Endothelial cell of umbilical vein (primary cell): ENCODE results near the gene HAGH. TPM values are rescaled to one million over a fixed set of nuclear protein-coding genes. Genes with fewer than 3 reads are reported as not detected.

ENCODE experiments used
- BruUV-seq: library from RNA; stranded (reverse); fragments of 400-500 nt; replicated peaks from 2 replicates; lab custom pipeline; 2021; lab: Mats Ljungman, UMichigan
- CTCF ChIA-PET: fragments of 300-600, 350-600 bp; sonication (Branson Sonifier 250); formaldehyde crosslinking; loops from one replicate; lab custom pipeline; 2021; ENCODE audit warnings: antibody characterized with exemption, inconsistent platforms; lab: Charles Lee
- POLR2A ChIA-PET: fragments of 300-600, 350-600 bp; sonication (Branson Sonifier 250); formaldehyde crosslinking; loops from one replicate; lab custom pipeline; 2021; ENCODE audit warnings: antibody characterized with exemption, inconsistent platforms; lab: Charles Lee
- DNase-seq: peaks from one replicate; pipeline ENCODE4 v3.0.0-alpha.2; 2011; ENCODE audit warnings: low read depth, low spot score
- FAIRE-seq: peaks from 2 replicates; lab custom pipeline; 2011; peaks lifted over from hg19 to GRCh38; lab: Jason Lieb, UNC
- H2AFZ ChIP-seq: 2 replicates; pipeline ENCODE4 v1.6.0; 2012; ENCODE audit warnings: low read depth, low read length, control low read depth, inconsistent platforms
- H3K27ac ChIP-seq: 2 replicates; pipeline ENCODE4 v1.5.1; 2011; ENCODE audit warnings: low read depth, mild to moderate bottlenecking, control low read depth, low read length, moderate library complexity; ENCODE audit not compliant: insufficient read depth
- H3K27me3 ChIP-seq, 2 experiments: 2 replicates each; pipeline versions ENCODE4 v1.6.0 to v1.6.1; 2011; ENCODE audit warnings: low read length in 2 of 2, mixed read lengths in 1 of 2; ENCODE audit not compliant: control insufficient read depth in 2 of 2, insufficient read depth in 2 of 2
- H3K36me3 ChIP-seq, 2 experiments: 2 replicates in 1 of 2; 3 replicates in 1 of 2; pipeline ENCODE4 v1.5.1; 2011; ENCODE audit warnings: low read length in 2 of 2, mild to moderate bottlenecking in 1 of 2, moderate library complexity in 1 of 2; ENCODE audit not compliant: control insufficient read depth in 2 of 2, insufficient read depth in 2 of 2; ENCODE audit errors: extremely low read depth in 1 of 2
- H3K4me1 ChIP-seq: 3 replicates; pipeline ENCODE4 v1.5.1; 2011; ENCODE audit warnings: mild to moderate bottlenecking, low read length; ENCODE audit not compliant: control insufficient read depth, insufficient read depth; ENCODE audit errors: extremely low read depth
- H3K4me2 ChIP-seq: 2 replicates; pipeline ENCODE4 v1.6.1; 2011; ENCODE audit warnings: low read length, control low read depth, mixed read lengths; ENCODE audit not compliant: insufficient read depth
- H3K4me3 ChIP-seq, 3 experiments: fragments of 200-600 bp in 1 of 3; sonication (generic), shearing (Covaris generic) in 1 of 3; replicated peaks in 1 of 3; 2 replicates each; pipeline ENCODE4 v1.5.1; 2011 to 2016; ENCODE audit warnings: control low read depth in 3 of 3, low read length in 3 of 3, mild to moderate bottlenecking in 2 of 3, inconsistent platforms in 1 of 3, low read depth in 1 of 3, moderate library complexity in 1 of 3; ENCODE audit not compliant: insufficient read depth in 1 of 3
- H3K79me2 ChIP-seq: 2 replicates; pipeline ENCODE4 v1.6.0; 2012; ENCODE audit warnings: low read length, inconsistent platforms; ENCODE audit not compliant: control insufficient read depth, insufficient read depth
- H3K9ac ChIP-seq: replicated peaks from 2 replicates; pipeline ENCODE3; 2011; ENCODE audit warnings: low read length, control low read depth; ENCODE audit not compliant: insufficient read depth; ENCODE audit errors: extremely low read depth
- H3K9me1 ChIP-seq: replicated peaks from 3 replicates; pipeline ENCODE4 v1.6.0; 2011; ENCODE audit warnings: mild to moderate bottlenecking, low read length; ENCODE audit not compliant: control insufficient read depth, insufficient read depth; ENCODE audit errors: extremely low read depth
- H3K9me3 ChIP-seq: replicated peaks from 2 replicates; pipeline ENCODE4 v1.5.1; 2012; ENCODE audit warnings: low read length, inconsistent platforms; ENCODE audit not compliant: control insufficient read depth, insufficient read depth
- H4K20me1 ChIP-seq: replicated peaks from 2 replicates; pipeline ENCODE3; 2011; ENCODE audit warnings: mild to moderate bottlenecking, low read length; ENCODE audit not compliant: control insufficient read depth, insufficient read depth; ENCODE audit errors: extremely low read depth
- EZH2 ChIP-seq: IDR thresholded peaks from 2 replicates; pipeline ENCODE4 v1.6.1; 2012; ENCODE audit warnings: borderline replicate concordance, low read depth, mild to moderate bottlenecking, moderate library complexity, low read length, inconsistent platforms; ENCODE audit not compliant: severe bottlenecking
- FOS ChIP-seq: IDR thresholded peaks from 2 replicates; pipeline ENCODE4 v1.6.1; 2011; ENCODE audit warnings: mild to moderate bottlenecking, low read length, moderate library complexity, borderline replicate concordance; ENCODE audit not compliant: insufficient read depth
- GATA2 ChIP-seq: IDR thresholded peaks from 2 replicates; pipeline ENCODE4 v1.7.0; 2011; ENCODE audit warnings: low read depth, mild to moderate bottlenecking, moderate library complexity, mixed read lengths, low read length; ENCODE audit not compliant: insufficient read length, insufficient read depth
- JUN ChIP-seq: IDR thresholded peaks from 2 replicates; pipeline ENCODE4 v1.6.1; 2011; ENCODE audit warnings: borderline replicate concordance, low read depth; ENCODE audit not compliant: insufficient read length, insufficient read depth
- MYC ChIP-seq: IDR thresholded peaks from one replicate; pipeline ENCODE4 v1.6.1; 2011; ENCODE audit warnings: mild to moderate bottlenecking, low read depth, low read length
- POLR2A ChIP-seq: IDR thresholded peaks from 2 replicates; pipeline ENCODE4 v1.6.1; 2012; ENCODE audit warnings: low read depth, mild to moderate bottlenecking, control low read depth, low read length
- POLR2AphosphoS5 ChIP-seq: IDR thresholded peaks from 2 replicates; pipeline ENCODE4 v1.6.1; 2012; ENCODE audit warnings: low read depth, mild to moderate bottlenecking, control low read depth, low read length, moderate library complexity; ENCODE audit not compliant: insufficient read depth
- dilution Hi-C: fragments of 300-500 bp; cut with MboI; formaldehyde crosslinking; loops from one replicate; pipeline ENCODE4 v1.15.0; 2019; ENCODE audit warnings: low sequenced_read_pairs; ENCODE audit not compliant: extremely low pct_ligation_motif_present
- intact Hi-C: fragments of 100-400 bp; cut with micrococcal nuclease; formaldehyde crosslinking; loops from one replicate; pipeline ENCODE4 v1.10.0; 2022
- polyA plus RNA-seq, 4 experiments: library from polyadenylated mRNA; depleted of rRNA in 3 of 4; stranded (reverse) in 3 of 4; unstranded in 1 of 4; fragments of >200 nt; gene quantifications; 2 replicates each; pipeline versions ENCODE4 v1.2.1 to v1.2.3, GENCODE V29; 2011 to 2012; ENCODE audit warnings: missing spikeins in 1 of 4
- total RNA-seq: library from RNA; stranded (reverse); gene quantifications from 2 replicates; pipeline ENCODE4 v1.2.3, GENCODE V29; 2021
- TF ChIP-seq, protein P1 (sequence below), 2 donors: IDR thresholded peaks; 1 replicate in 1 of 2; 2 replicates in 1 of 2; pipeline ENCODE4 v1.5.1; 2011; ENCODE audit warnings: low read length in 2 of 2, mild to moderate bottlenecking in 2 of 2, moderate library complexity in 2 of 2, control low read depth in 1 of 2, inconsistent platforms in 1 of 2, low read depth in 1 of 2; ENCODE audit not compliant: insufficient read depth in 1 of 2; ENCODE audit errors: extremely low read depth in 1 of 2
- TF ChIP-seq, protein P2 (sequence below): IDR thresholded peaks from 2 replicates; pipeline ENCODE4 v1.6.1; 2011; ENCODE audit not compliant: insufficient read depth, insufficient read length

HAGH gene
- total and polyA plus RNA-seq, 2 donors (not counting 3 experiments of a cell fraction or from before 2014, with no cell fraction given): 54.3 to 84.2 TPM

DNA sequence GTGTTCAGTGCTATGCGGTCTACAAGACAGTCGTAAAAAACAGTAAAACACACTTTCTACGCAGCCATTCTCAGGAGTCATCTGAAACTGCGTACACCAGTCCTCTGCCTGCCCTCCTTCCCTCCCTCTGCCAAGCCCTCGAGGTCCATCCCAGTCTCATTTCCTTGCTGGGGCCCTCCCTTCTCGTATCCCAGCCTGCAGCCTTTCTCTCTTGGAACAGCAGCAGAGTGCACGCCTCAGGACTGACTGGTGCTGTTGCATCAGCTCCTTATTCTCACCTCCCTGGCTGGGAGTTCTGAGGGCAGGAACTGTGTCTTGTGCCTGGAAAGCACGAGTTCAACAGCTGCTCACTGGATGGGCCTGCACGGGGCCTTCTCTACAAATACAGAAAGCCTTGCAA is 12.9 kb upstream of the HAGH start:
- no peaks in the 10 kb centered on the region for H3K36me3 ChIP-seq
- no peak overlapping the region for H3K4me2 ChIP-seq
- H3K4me1 ChIP-seq: no peaks in the 10 kb centered on the region
- TF ChIP-seq GATA2 (no peak), FOS (no peak), JUN (no peak), POLR2AphosphoS5 (no peak), EZH2 (no peak), POLR2A (no peak), MYC (no peak)
- TF ChIP-seq, protein P1, sequence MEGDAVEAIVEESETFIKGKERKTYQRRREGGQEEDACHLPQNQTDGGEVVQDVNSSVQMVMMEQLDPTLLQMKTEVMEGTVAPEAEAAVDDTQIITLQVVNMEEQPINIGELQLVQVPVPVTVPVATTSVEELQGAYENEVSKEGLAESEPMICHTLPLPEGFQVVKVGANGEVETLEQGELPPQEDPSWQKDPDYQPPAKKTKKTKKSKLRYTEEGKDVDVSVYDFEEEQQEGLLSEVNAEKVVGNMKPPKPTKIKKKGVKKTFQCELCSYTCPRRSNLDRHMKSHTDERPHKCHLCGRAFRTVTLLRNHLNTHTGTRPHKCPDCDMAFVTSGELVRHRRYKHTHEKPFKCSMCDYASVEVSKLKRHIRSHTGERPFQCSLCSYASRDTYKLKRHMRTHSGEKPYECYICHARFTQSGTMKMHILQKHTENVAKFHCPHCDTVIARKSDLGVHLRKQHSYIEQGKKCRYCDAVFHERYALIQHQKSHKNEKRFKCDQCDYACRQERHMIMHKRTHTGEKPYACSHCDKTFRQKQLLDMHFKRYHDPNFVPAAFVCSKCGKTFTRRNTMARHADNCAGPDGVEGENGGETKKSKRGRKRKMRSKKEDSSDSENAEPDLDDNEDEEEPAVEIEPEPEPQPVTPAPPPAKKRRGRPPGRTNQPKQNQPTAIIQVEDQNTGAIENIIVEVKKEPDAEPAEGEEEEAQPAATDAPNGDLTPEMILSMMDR (IDR thresholded peaks at IDR 0.05; ENCODE audit: extremely low read depth in 1 of 2, insufficient read depth in 1 of 2, low read depth in 1 of 2, low read length in 2 of 2): no peak
- TF ChIP-seq, protein P2, sequence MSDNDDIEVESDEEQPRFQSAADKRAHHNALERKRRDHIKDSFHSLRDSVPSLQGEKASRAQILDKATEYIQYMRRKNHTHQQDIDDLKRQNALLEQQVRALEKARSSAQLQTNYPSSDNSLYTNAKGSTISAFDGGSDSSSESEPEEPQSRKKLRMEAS: no peak
- no peaks in the 10 kb centered on the region for H3K9me1 ChIP-seq
- dilution Hi-C loops (no loop called here), intact Hi-C loops (loop anchor here (5.0 kb wide), 1 partner anchor 33 kb away; the partner anchor contains the start of gene MEIOB)
- no peak overlapping the region for H3K9ac ChIP-seq
- POLR2A ChIA-PET: no interaction called here
- H3K27me3 ChIP-seq: no peaks in the 10 kb centered on the region
- no peak overlapping the region for H3K27ac ChIP-seq
- no peaks in the 10 kb centered on the region for H3K9me3 ChIP-seq
- H3K4me3 ChIP-seq: no peak overlapping the region
- no peak overlapping the region for H2AFZ ChIP-seq
- H3K79me2 ChIP-seq: no peaks in the 10 kb centered on the region
- no TSS peak for BruUV-seq
- FAIRE-seq (no peak), DNase-seq (no peak)
- no peaks in the 10 kb centered on the region for H4K20me1 ChIP-seq
- CTCF ChIA-PET: interaction anchor here (1.2 kb wide), 1 partner anchor 10 kb away, joined by 4 read pairs; no protein-coding TSS in a partner anchor
